B cell (primary cell): Measurements from ENCODE around the gene NELFE.

Source experiments
- EZH2 ChIP-seq: IDR thresholded peaks from 2 replicates; pipeline ENCODE4 v1.6.1; 2012; ENCODE audit warnings: borderline replicate concordance, low read depth, mild to moderate bottlenecking, moderate library complexity, low read length; ENCODE audit not compliant: insufficient read depth, poor library complexity, severe bottlenecking
- TF ChIP-seq, protein P1 (sequence below): fragments of 200-600 bp; IDR thresholded peaks from one replicate; pipeline ENCODE4 v1.8.0; 2022; ENCODE audit warnings: antibody characterized with exemption, mild to moderate bottlenecking

DNA sequence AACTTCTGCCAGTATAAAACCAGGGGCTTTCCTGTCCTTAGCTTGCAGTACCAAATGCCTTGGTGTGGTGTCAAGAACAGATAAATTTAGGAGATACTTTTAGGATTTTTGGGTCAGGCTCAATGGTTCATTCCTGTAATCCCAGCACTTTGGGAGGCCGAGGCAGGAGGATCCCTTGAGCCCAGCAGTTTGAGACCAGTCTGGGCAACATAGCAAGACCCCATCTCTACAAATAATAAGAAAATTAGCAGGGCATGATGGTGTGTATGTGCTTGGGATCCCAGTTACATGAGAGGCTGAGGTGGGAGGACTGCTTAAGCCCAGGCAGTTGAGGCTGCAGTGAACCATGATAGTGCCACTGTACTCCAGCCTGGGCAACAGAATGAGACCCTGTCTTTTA is 53.7 kb downstream of the NELFE start:
- TF ChIP-seq, protein P1, sequence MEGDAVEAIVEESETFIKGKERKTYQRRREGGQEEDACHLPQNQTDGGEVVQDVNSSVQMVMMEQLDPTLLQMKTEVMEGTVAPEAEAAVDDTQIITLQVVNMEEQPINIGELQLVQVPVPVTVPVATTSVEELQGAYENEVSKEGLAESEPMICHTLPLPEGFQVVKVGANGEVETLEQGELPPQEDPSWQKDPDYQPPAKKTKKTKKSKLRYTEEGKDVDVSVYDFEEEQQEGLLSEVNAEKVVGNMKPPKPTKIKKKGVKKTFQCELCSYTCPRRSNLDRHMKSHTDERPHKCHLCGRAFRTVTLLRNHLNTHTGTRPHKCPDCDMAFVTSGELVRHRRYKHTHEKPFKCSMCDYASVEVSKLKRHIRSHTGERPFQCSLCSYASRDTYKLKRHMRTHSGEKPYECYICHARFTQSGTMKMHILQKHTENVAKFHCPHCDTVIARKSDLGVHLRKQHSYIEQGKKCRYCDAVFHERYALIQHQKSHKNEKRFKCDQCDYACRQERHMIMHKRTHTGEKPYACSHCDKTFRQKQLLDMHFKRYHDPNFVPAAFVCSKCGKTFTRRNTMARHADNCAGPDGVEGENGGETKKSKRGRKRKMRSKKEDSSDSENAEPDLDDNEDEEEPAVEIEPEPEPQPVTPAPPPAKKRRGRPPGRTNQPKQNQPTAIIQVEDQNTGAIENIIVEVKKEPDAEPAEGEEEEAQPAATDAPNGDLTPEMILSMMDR: no peak
- TF ChIP-seq EZH2: no peak
